IMR-90 (cell line): ENCODE measurements around the gene MAEA. TPM values are rescaled to one million over a fixed set of nuclear protein-coding genes. Genes with fewer than 3 reads are reported as not detected.

Source experiments
- ATAC-seq: fragments of 200-7000 bp; cut with Tn5 transposase; 2 replicates; pipeline ENCODE4 v1.9.1; 2020; ENCODE audit warnings: low read depth, mild to moderate bottlenecking, moderate library complexity
- BruUV-seq: library from RNA; stranded (reverse); fragments of 400-500 nt; replicated peaks from 2 replicates; lab custom pipeline; 2021; lab: Mats Ljungman, UMichigan
- CTCF ChIA-PET: fragments of 300-600 bp; formaldehyde crosslinking; extraction: SDS; loops from one replicate; lab custom pipeline; 2021; ENCODE audit warnings: antibody characterized with exemption; lab: Yijun Ruan, JAX
- POLR2A ChIA-PET: fragments of 300-600 bp; sonication (Branson Sonifier 250); formaldehyde crosslinking; loops from one replicate; lab custom pipeline; 2022; ENCODE audit warnings: antibody characterized with exemption; ENCODE audit not compliant: unreplicated experiment; lab: Charles Lee
- DNase-seq: peaks from one replicate; pipeline ENCODE4 v3.0.0; 2013
- H2AFZ ChIP-seq: replicated peaks from 2 replicates; pipeline ENCODE3; 2013; ENCODE audit warnings: low read length, mild to moderate bottlenecking; ENCODE audit not compliant: poor library complexity
- H2AK5ac ChIP-seq: 2 replicates; pipeline ENCODE4 v1.6.1; 2013; ENCODE audit warnings: low read depth, low read length, inconsistent platforms
- H2AK9ac ChIP-seq: replicated peaks from 2 replicates; pipeline ENCODE3; 2013; ENCODE audit warnings: mild to moderate bottlenecking, low read depth, low read length, moderate library complexity; ENCODE audit not compliant: poor library complexity
- H2BK120ac ChIP-seq: 2 replicates; pipeline ENCODE4 v1.6.1; 2013; ENCODE audit warnings: low read depth, low read length, inconsistent platforms
- H2BK15ac ChIP-seq: 3 replicates; pipeline ENCODE4 v1.6.1; 2013; ENCODE audit warnings: low read depth, low read length, inconsistent platforms
- H2BK20ac ChIP-seq: 2 replicates; pipeline ENCODE4 v1.6.1; 2013; ENCODE audit warnings: low read depth, mild to moderate bottlenecking, inconsistent platforms, low read length, moderate library complexity
- H2BK5ac ChIP-seq: 2 replicates; pipeline ENCODE4 v1.6.1; 2013; ENCODE audit warnings: mild to moderate bottlenecking, low read depth, low read length, inconsistent platforms; ENCODE audit not compliant: poor library complexity, severe bottlenecking
- H3K14ac ChIP-seq: replicated peaks from 2 replicates; pipeline ENCODE4 v1.6.1; 2013; ENCODE audit warnings: low read depth, low read length, inconsistent platforms
- H3K18ac ChIP-seq: 2 replicates; pipeline ENCODE4 v1.6.1; 2013; ENCODE audit warnings: low read depth, low read length, control low read depth
- H3K23ac ChIP-seq: 2 replicates; pipeline ENCODE4 v1.6.1; 2013; ENCODE audit warnings: low read depth, low read length, inconsistent platforms
- H3K27ac ChIP-seq: 2 replicates; pipeline ENCODE4 v1.5.1; 2013; ENCODE audit warnings: mild to moderate bottlenecking, control low read depth, low read length; ENCODE audit not compliant: insufficient read depth
- H3K27me3 ChIP-seq: 2 replicates; pipeline ENCODE4 v1.6.1; 2013; ENCODE audit warnings: low read length; ENCODE audit not compliant: control insufficient read depth, insufficient read depth
- H3K36me3 ChIP-seq: 2 replicates; pipeline ENCODE4 v1.6.1; 2013; ENCODE audit warnings: low read length, mixed read lengths; ENCODE audit not compliant: control insufficient read depth, insufficient read depth
- H3K4ac ChIP-seq: 2 replicates; pipeline ENCODE4 v1.6.1; 2013; ENCODE audit warnings: low read depth, low read length, inconsistent platforms
- H3K4me1 ChIP-seq: 2 replicates; pipeline ENCODE4 v1.6.1; 2013; ENCODE audit warnings: low read length, mixed read lengths; ENCODE audit not compliant: control insufficient read depth, insufficient read depth
- H3K4me2 ChIP-seq: 2 replicates; pipeline ENCODE4 v1.6.1; 2013; ENCODE audit warnings: low read depth, mild to moderate bottlenecking, control low read depth, low read length, moderate library complexity
- H3K4me3 ChIP-seq: 2 replicates; pipeline ENCODE4 v1.5.1; 2013; ENCODE audit warnings: low read depth, mild to moderate bottlenecking, control low read depth, low read length, moderate library complexity; ENCODE audit not compliant: insufficient read depth
- H3K56ac ChIP-seq: 2 replicates; pipeline ENCODE4 v1.6.1; 2013; ENCODE audit warnings: low read length, inconsistent platforms; ENCODE audit not compliant: insufficient read depth; ENCODE audit errors: extremely low read depth
- H3K79me1 ChIP-seq, 2 experiments: 2 replicates each; pipeline ENCODE4 v1.6.1; 2013; ENCODE audit warnings: low read length in 2 of 2, inconsistent platforms in 1 of 2, low read depth in 1 of 2
- H3K9ac ChIP-seq: 2 replicates; pipeline ENCODE4 v1.6.1; 2013; ENCODE audit warnings: low read depth, low read length, control low read depth
- H3K9me1 ChIP-seq: 2 replicates; pipeline ENCODE4 v1.6.1; 2013; ENCODE audit warnings: low read length, inconsistent platforms; ENCODE audit not compliant: insufficient read depth
- H3K9me3 ChIP-seq: 2 replicates; pipeline ENCODE4 v1.6.1; 2013; ENCODE audit warnings: low read length; ENCODE audit not compliant: control insufficient read depth, insufficient read depth
- H4K20me1 ChIP-seq: 2 replicates; pipeline ENCODE4 v1.6.1; 2013; ENCODE audit warnings: low read length, inconsistent platforms; ENCODE audit not compliant: insufficient read depth
- H4K5ac ChIP-seq: 2 replicates; pipeline ENCODE4 v1.6.1; 2013; ENCODE audit warnings: mild to moderate bottlenecking, low read depth, low read length, control low read depth
- H4K8ac ChIP-seq, 2 experiments: 2 replicates each; pipeline ENCODE4 v1.6.1; 2013; ENCODE audit warnings: low read depth in 2 of 2, low read length in 2 of 2, control low read depth in 1 of 2, inconsistent platforms in 1 of 2
- H4K91ac ChIP-seq: 2 replicates; pipeline ENCODE4 v1.6.1; 2013; ENCODE audit warnings: low read depth, low read length, inconsistent platforms; ENCODE audit not compliant: insufficient read depth
- BHLHE40 ChIP-seq: fragments of 150-350 bp; IDR thresholded peaks from 2 replicates; pipeline ENCODE4 v1.6.1; 2016; ENCODE audit warnings: mild to moderate bottlenecking, low read depth, low read length
- CEBPB ChIP-seq: IDR thresholded peaks from 2 replicates; pipeline ENCODE4 v1.6.1; 2012; ENCODE audit warnings: low read depth, low read length, improper control_type of control experiment
- CHD1 ChIP-seq: IDR thresholded peaks from 2 replicates; pipeline ENCODE4 v1.6.1; 2012; ENCODE audit warnings: low read depth, low read length, improper control_type of control experiment
- FOS ChIP-seq: fragments of 150-350 bp; IDR thresholded peaks from 2 replicates; pipeline ENCODE4 v1.6.1; 2016; ENCODE audit warnings: low read depth, low read length
- MAFK ChIP-seq: IDR thresholded peaks from 2 replicates; pipeline ENCODE4 v1.6.1; 2012; ENCODE audit warnings: low read depth, low read length, improper control_type of control experiment
- MAZ ChIP-seq: IDR thresholded peaks from 2 replicates; pipeline ENCODE4 v1.6.1; 2012; ENCODE audit warnings: low read depth, mild to moderate bottlenecking, low read length, improper control_type of control experiment, moderate library complexity, borderline replicate concordance
- MXI1 ChIP-seq: IDR thresholded peaks from 2 replicates; pipeline ENCODE4 v1.6.1; 2012; ENCODE audit warnings: low read depth, mild to moderate bottlenecking, low read length, moderate library complexity, borderline replicate concordance
- NFE2L2 ChIP-seq: fragments of 150-350 bp; IDR thresholded peaks from 2 replicates; pipeline ENCODE4 v1.6.1; 2016; ENCODE audit warnings: low read depth, mild to moderate bottlenecking, low read length
- POLR2A ChIP-seq: IDR thresholded peaks from 2 replicates; pipeline ENCODE4 v1.6.1; 2012; ENCODE audit warnings: mild to moderate bottlenecking, low read depth, low read length
- RAD21 ChIP-seq: IDR thresholded peaks from 2 replicates; pipeline ENCODE4 v1.6.1; 2012; ENCODE audit warnings: low read length, improper control_type of control experiment
- RCOR1 ChIP-seq: IDR thresholded peaks from 2 replicates; pipeline ENCODE4 v1.6.1; 2012; ENCODE audit warnings: mild to moderate bottlenecking, low read length, improper control_type of control experiment; ENCODE audit not compliant: insufficient replicate concordance
- RFX5 ChIP-seq: IDR thresholded peaks from 2 replicates; pipeline ENCODE4 v1.8.0; 2012; ENCODE audit warnings: low read depth, mild to moderate bottlenecking, low read length, moderate library complexity
- SMC3 ChIP-seq: fragments of 150-350 bp; IDR thresholded peaks from 2 replicates; pipeline ENCODE4 v1.6.1; 2016; ENCODE audit warnings: low read depth, mild to moderate bottlenecking, antibody characterized with exemption, low read length, moderate library complexity
- WGBS, 2 experiments: methylation state at CpG; one replicate each; pipeline versions ENCODE4 v1.1.5 to v1.1.7; 2013; ENCODE audit warnings: missing lambda C conversion rate in 2 of 2; ENCODE audit not compliant: insufficient read length in 1 of 2; ENCODE audit errors: extremely low coverage in 2 of 2; 5-methylcytosine and 5-hydroxymethylcytosine counted together
- dilution Hi-C: fragments of 300-500 bp; cut with HindIII; formaldehyde crosslinking; loops from one replicate; pipeline ENCODE4 v1.14.3; 2018; ENCODE audit warnings: low sequenced_read_pairs; ENCODE audit not compliant: unreplicated experiment
- in situ Hi-C: fragments of 300-500 bp; cut with MboI; formaldehyde crosslinking; loops from 3 replicates; pipeline ENCODE4 v1.14.3; 2019; ENCODE audit warnings: low sequenced_read_pairs, inconsistent platforms, mixed read lengths
- intact Hi-C: fragments of 100-400 bp; cut with micrococcal nuclease; formaldehyde crosslinking; loops from 2 replicates; pipeline ENCODE4 v1.10.0; 2022
- polyA plus RNA-seq, 3 experiments: library from polyadenylated mRNA; depleted of rRNA; stranded (reverse); fragments of >200 nt; gene quantifications; 2 replicates each; pipeline ENCODE4 v1.2.3, GENCODE V29; 2012; ENCODE audit warnings: low replicate concordance in 1 of 3
- total RNA-seq: library from RNA; depleted of rRNA; stranded (reverse); fragments of >200 nt; gene quantifications from 2 replicates; pipeline ENCODE4 v1.2.3, GENCODE V29; 2012
- TF ChIP-seq, protein P1 (sequence below): fragments of 150-350 bp; IDR thresholded peaks from 2 replicates; pipeline ENCODE4 v1.6.1; 2017; ENCODE audit warnings: mild to moderate bottlenecking, antibody characterized with exemption, low read length, low read depth
- TF ChIP-seq, protein P2 (sequence below): fragments of 150-350 bp; IDR thresholded peaks from 2 replicates; pipeline ENCODE4 v1.6.1; 2016; ENCODE audit warnings: low read depth, mild to moderate bottlenecking, low read length, moderate library complexity, borderline replicate concordance
- TF ChIP-seq, protein P3 (sequence below): conservative IDR thresholded peaks from 2 replicates; pipeline ENCODE4 v1.5.1; 2012; ENCODE audit warnings: mild to moderate bottlenecking, low read depth, low read length, improper control_type of control experiment

MAEA gene
- total and polyA plus RNA-seq, 2 of the 4 experiments (the other 2 are of a cell fraction): 61.5 to 108 TPM

DNA sequence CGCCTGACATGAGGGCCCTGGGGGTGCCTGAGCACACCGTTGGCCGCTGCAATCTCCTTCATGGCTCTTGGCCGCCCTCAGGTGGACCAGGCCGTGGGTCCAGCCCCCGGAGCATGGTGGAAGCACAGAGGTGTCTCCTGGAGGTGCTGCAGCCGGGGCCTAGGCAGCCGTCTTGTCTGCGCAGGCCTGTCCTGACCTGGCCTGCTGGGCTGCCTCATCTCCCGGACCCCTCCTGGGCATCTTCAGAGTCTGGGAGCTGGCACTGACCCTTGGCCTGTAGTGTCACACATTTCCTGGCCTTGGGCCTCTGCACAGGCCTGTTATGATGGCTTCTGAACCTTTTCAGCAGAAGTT, 78.2 kb downstream of the MAEA start:
- Histone ChIP-seq H4K91ac (no peak overlapping the region), H3K9ac (no peak overlapping the region), H3K79me1 (no peaks in the 10 kb centered on the region), H3K36me3 (peaks cover 18% of the 10 kb centered on the region), H2BK20ac (no peak overlapping the region), H4K8ac (no peak overlapping the region), H3K9me1 (no peaks in the 10 kb centered on the region; the same call in 1 of the 2 replicates), H3K4me2 (no peak overlapping the region), H2BK5ac (no peak overlapping the region), H2BK120ac (no peak overlapping the region), H3K9me3 (no peaks in the 10 kb centered on the region; the same call in 1 of the 2 replicates), H3K4me1 (no peaks in the 10 kb centered on the region), H2AK5ac (no peak overlapping the region), H3K14ac (no peak overlapping the region), H2AFZ (no peak overlapping the region), H2BK15ac (no peak overlapping the region), H3K27ac (no peak overlapping the region), H3K27me3 (no peaks in the 10 kb centered on the region), H4K5ac (no peak overlapping the region), H3K23ac (no peak overlapping the region), H2AK9ac (no peak overlapping the region), H3K56ac (no peak overlapping the region), H3K18ac (no peak overlapping the region), H3K4me3 (no peak overlapping the region), H3K4ac (no peak overlapping the region), H4K20me1 (no peaks in the 10 kb centered on the region)
- in situ Hi-C loops: no loop called here
- POLR2A ChIA-PET: no interaction called here
- intact Hi-C loops: loop anchor here (10.0 kb wide), 1 partner anchor 357 kb away; the partner anchor contains the start of genes TACC3 and TMEM129
- DNase-seq: no peak
- no TSS peak for BruUV-seq
- dilution Hi-C loops: no loop called here
- CTCF ChIA-PET: no interaction called here
- ATAC-seq: no peak
- WGBS, 2 experiments: 90% methylated on average over 10 of the region's 10 CpGs; no CpG with 5 or more reads in 1 of the 2 experiments
- no peak for TF ChIP-seq FOS
- no peak for TF ChIP-seq CHD1
- TF ChIP-seq, protein P1, sequence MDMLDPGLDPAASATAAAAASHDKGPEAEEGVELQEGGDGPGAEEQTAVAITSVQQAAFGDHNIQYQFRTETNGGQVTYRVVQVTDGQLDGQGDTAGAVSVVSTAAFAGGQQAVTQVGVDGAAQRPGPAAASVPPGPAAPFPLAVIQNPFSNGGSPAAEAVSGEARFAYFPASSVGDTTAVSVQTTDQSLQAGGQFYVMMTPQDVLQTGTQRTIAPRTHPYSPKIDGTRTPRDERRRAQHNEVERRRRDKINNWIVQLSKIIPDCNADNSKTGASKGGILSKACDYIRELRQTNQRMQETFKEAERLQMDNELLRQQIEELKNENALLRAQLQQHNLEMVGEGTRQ: no peak
- no peak for TF ChIP-seq MAZ
- TF ChIP-seq, protein P2, sequence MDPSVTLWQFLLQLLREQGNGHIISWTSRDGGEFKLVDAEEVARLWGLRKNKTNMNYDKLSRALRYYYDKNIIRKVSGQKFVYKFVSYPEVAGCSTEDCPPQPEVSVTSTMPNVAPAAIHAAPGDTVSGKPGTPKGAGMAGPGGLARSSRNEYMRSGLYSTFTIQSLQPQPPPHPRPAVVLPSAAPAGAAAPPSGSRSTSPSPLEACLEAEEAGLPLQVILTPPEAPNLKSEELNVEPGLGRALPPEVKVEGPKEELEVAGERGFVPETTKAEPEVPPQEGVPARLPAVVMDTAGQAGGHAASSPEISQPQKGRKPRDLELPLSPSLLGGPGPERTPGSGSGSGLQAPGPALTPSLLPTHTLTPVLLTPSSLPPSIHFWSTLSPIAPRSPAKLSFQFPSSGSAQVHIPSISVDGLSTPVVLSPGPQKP: no peak
- TF ChIP-seq MXI1: no peak
- TF ChIP-seq BHLHE40: no peak
- TF ChIP-seq SMC3: no peak
- no peak for TF ChIP-seq RAD21
- no peak for TF ChIP-seq RFX5
- TF ChIP-seq RCOR1: no peak
- TF ChIP-seq POLR2A: no peak
- TF ChIP-seq, protein P3, sequence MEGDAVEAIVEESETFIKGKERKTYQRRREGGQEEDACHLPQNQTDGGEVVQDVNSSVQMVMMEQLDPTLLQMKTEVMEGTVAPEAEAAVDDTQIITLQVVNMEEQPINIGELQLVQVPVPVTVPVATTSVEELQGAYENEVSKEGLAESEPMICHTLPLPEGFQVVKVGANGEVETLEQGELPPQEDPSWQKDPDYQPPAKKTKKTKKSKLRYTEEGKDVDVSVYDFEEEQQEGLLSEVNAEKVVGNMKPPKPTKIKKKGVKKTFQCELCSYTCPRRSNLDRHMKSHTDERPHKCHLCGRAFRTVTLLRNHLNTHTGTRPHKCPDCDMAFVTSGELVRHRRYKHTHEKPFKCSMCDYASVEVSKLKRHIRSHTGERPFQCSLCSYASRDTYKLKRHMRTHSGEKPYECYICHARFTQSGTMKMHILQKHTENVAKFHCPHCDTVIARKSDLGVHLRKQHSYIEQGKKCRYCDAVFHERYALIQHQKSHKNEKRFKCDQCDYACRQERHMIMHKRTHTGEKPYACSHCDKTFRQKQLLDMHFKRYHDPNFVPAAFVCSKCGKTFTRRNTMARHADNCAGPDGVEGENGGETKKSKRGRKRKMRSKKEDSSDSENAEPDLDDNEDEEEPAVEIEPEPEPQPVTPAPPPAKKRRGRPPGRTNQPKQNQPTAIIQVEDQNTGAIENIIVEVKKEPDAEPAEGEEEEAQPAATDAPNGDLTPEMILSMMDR: no peak
- no peak for TF ChIP-seq MAFK
- TF ChIP-seq CEBPB: no peak
- TF ChIP-seq NFE2L2: no peak
